Measurements from ENCODE around the gene ZHX3.

Gene ZHX3

DNA sequence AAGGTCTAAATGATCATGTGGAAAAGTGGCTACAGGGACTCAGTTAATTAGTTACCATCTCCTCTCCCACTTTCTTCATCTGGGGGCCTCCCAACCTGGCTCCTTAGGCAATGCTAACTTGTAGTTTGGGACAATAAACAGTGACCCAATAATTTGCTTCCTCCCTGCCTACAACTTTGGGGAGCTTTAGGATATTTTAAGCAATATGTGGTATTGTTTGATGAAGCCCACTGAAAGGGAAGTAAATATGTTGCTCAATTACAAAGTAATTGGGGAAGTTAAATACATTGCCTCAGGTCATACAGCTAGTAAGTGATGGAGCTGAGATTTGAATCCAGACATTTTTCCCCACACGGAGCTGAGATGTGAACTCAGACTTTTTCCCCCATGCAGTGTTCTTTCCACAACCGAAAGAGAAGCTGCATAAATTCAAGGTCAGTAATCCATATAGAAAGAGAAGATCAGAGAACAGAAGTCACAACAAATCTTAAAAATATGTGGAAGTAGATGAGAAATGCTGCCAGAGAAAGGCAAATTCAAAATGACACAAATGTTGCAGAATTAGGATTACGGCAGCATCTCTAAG is 26.6 kb downstream of the ZHX3 start:
- no peak for DNase-seq

DNA sequence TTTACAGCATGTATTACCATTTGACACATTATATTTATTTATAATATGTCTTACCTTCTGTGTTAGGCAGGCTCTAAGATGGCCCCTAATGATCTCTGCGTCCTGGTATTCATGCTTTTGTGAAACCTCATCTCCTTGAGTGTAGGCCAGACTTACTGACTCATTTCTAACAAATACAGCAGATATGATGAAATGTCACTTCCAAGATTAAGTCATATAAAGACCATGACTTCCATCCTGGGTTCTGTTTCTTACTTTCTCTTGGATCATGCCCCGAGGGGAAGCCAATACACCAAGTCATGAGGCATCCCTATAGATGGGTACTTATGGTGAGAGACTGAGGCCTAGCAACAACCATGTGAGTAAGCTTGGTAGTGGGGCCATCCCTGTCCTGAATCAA is 30.2 kb downstream of the ZHX3 start:
- DNase-seq, result no peak

DNA sequence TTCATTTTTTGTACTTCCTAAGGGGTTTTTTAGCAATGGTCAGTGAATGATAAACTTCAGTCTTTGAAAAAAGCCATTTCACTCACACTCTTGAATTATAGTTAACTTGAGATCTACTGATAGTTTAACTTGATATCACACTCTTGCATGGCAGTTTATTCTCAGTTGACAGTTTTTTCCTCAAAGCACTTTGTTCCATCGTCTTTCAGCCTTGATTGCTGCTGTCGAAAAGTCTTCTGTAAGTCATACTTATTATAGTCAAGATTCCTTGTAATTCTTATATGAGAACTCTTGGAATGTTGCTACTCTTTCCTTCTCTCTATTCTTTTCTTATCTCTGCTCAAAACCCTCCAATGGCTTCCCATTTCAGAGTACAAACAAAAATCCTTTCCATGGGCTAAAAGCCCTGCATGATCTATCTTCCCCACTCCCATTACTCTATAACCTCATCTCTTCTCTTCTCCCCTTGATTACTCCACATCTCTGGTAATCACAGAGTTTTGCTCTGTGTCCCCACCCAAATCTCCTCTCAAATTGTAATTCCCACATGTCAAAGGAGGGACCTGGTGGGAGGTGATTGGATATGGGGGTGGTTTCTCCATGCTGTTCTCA is 31.2 kb downstream of the ZHX3 start:
- DNase-seq, result no peak

DNA sequence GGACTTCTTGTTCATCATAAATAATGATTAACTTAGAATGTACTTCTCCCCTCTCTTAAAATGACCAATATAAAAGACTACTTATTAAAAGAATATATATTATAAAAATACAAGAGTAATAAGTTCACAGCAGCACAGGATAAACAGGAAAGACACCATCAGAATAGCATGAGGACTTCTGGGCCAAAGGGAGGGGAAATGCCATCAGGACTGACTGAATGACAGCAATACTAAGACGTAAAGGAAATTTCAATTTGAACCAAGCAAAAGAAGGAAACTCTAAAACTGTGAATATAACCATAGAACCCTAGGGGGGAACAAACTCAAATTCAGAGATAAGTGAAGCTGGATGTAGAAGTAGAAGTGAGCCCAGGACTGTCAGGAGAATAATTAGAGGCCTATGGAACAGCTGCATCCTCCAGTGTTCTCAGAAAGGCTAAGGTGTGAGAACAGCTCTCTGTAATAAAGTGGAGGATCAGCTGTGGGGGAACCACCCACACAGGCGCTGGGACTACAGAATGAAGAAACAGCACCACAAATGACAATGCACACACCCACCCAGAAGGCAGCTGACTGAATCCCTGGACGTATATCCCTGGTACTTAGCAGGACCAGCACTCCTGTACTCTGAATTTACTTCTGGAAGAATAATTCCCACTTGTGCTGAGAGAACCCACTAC is 37.8 kb downstream of the ZHX3 start:
- no peak for DNase-seq

DNA sequence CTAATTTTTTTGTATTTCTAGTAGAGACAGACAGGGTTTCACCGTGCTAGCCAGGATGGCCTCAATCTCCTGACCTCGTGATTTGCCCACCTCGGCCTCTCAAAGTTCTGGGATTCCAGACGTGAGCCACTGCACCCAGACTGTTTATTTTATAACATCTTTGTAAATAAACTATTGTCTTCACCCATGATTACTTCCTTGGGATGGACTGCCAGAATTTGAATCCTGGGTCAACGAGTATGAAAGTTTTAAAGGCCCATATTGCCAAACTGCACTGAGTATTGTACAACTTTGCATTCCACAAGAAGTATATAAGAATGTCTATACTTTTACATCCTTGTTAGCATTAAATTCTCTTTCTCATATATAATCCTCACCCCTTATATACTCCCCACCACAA is 38.6 kb downstream of the ZHX3 start:
- DNase-seq, result no peak

DNA sequence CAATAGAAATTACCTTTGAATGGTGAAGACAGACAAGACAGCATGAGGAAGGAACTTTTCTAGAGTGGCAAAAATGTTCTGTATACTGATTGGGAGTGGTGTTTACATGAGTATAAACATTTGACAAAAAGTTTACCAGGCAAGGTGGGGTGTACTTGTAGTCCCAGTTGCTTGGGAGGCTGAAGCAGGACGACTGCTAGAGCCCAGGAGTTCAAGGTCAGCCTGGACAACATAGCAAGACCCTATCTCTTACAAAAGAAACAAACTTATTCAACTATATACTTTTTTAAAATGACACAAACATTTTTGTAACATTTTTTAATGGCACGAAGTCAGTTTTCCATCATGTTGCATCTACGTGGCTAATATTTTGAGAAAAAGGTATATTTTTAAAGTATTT is 40.5 kb downstream of the ZHX3 start:
- DNase-seq, result no peak

DNA sequence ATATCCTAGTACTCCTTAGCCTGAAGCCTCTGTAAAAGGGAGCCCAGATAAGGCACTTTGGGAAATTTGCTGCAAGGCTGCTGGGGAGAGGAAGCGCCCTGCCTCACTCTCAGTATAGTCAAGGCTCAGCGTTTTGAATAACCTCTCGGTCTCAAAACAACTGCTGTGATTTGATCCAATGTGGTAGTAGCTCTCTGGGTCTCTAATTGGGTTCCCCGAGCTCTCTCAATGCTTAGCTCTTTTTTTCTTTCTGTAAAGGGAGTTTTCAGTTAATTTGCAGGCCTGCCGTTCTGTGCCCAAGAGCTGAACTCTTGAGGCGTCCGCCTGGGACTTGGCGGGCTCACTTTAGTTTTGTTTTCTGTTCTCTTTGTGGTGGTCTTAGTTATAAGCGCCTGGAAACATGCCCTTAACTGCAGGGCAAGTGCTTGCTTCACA is 41.2 kb downstream of the ZHX3 start:
- no peak for DNase-seq

DNA sequence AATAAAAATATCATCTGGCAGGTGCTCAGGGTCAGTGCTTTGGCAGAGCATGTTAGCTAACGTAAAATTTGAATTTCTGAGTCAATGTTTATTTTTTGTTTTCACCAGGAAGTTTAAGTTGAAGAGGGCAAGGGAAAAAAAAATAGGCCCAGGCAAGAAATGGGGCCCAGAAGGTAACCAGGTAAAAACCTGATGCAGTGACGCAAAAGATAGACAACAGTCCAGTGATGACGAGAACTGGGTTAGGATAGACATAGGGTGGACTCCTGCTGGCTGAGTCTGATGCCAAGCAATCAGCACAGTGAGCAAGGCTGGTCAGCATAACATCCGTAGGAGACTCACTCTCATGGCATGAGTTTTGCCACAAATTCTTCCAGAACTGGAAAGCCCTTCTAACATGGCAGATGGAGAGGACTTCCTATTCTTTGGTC is 42.2 kb downstream of the ZHX3 start:
- DNase-seq, result no peak

DNA sequence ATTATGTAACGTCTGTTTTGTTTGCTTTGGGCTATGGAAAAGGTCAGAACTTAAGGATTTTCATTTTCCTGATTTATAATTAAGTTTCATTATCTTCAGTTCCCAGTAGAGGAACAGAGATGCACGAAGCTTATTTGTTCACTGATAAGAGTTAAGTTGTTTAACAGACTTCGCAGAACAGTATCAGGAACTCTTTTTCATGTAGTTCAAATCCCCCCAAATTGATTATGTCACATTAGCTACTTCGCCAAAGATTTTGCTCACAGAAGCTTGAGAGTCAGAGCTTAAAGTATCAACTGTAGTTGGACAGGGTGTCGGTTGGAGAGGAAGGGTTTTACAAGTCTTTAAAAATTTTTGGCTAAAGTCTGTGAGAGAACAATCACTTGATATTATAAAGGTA is 43.4 kb downstream of the ZHX3 start:
- DNase-seq, result no peak

DNA sequence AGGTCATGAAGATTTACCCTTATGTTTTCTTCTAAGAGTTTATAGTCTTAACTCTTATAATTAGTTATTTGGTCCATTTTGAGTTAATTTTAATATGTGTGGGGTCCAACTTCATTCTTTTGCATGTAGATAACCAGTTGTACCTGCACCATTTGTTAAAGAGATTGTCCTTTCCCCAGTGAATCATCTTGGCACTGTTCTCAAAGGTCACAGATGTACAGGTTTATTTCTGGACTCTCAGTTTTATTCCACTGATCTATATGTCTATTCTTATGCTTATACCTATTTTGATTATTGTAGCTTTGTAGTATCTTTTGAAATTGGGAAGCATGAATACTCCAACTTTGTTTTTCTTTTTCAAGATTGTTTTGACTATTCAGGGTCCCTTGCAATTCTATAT is 44.1 kb downstream of the ZHX3 start:
- DNase-seq, result no peak

DNA sequence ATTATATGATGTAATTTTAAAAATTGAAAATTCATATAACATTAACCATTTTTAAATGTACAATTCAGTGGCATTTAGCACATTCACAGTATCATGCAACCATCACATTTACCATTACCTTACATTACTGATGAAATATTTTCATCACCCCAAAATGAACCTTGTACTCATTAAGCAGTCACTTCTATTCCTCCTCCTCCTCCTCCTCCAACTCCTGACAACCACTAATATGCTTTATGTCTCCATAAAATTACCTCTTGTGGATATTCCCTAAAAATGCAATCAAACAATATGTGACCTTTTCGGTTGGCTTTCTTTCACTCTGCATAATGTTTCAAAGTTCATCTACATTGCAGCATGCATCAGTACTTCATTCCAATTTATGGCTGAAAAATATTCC is 45.2 kb downstream of the ZHX3 start:
- no peak for DNase-seq

DNA sequence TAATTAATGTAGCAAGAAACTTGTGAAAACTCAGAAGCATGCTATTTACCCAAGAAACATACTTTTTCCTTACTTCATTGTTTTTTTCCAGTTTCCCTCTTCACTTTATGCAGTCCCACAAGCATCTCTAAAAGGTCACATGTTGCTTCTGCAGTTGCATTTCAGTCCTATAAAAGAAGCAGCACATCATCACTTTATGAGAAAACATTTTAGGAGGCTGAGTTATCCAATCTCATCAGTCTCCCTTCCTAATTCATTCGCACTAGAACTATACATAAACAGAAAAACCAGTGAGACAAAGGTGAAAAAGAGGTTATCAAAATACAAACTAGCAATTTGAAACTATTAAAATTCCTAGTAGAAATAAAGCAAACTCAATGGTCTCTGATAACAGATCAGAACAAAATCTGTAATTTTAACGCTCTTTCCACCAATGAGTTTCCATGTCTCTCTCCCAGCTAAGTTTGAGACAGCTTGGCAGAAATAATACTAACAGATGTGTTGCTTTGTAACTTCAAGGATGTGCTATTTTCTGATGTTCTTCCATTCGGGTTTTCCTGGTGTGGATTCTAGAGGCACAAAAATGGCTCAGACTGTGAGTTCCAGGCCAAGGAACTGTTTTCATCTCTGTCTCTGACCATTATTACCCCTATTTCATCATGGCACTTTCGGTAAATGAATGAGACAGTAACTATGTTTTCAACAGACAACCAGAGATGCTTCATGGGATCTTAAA is 48.4 kb downstream of the ZHX3 start:
- DNase-seq, result no peak

DNA sequence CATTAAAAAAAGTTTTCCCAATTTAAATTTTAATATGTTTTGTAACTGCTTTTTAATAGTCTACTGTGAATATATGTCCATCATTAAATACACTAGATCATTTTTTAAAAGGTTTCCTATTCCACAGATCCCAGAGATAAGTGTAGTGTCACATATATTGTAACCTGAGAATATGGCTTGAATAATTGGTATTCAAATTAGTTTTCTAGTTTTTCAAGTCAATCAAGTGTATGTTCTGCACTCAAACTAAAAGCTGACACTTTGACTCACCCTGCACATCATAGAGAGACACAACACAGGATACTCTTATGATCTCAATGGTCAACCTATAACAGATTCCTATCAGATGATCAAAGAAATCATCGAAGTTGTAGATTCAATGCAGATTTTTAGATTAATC is 49.1 kb downstream of the ZHX3 start:
- DNase-seq, result no peak

DNA sequence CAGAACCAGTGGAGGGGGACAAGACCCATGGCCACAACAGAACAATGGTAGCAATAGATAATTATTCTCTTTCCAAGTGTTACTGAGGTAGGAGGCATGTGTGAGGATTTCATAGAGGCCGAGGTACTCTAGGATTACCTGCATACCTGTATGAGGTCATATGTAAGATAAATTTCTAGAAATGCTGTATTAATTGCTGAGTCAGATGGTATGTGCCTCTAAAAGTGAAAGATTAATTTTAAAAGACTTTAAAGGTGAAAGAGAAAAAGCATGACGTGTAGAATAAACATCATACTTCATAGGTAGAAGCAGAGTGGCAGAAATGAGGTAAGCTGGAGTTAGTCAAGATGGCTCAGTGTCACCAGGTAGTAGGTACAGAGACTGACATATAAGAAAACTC is 51.6 kb downstream of the ZHX3 start:
- no peak for DNase-seq

DNA sequence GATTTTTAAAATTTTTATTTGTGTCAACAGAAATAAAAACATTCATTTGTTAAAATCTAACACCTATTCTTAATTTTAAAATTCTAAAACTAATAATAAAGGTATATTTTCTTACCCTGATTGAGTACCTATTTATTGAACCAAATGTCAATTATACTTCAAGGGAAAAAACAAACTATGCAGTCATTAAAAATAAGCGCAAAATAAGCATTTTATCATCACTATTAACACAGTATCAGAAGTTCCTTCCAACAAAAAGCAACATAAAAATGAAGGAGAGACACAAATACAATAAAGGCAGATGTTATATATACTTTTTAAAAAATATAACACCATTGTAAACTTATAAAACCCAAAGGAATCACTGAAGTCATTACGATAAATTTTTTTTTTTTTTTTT is 52.7 kb downstream of the ZHX3 start:
- DNase-seq, result no peak

DNA sequence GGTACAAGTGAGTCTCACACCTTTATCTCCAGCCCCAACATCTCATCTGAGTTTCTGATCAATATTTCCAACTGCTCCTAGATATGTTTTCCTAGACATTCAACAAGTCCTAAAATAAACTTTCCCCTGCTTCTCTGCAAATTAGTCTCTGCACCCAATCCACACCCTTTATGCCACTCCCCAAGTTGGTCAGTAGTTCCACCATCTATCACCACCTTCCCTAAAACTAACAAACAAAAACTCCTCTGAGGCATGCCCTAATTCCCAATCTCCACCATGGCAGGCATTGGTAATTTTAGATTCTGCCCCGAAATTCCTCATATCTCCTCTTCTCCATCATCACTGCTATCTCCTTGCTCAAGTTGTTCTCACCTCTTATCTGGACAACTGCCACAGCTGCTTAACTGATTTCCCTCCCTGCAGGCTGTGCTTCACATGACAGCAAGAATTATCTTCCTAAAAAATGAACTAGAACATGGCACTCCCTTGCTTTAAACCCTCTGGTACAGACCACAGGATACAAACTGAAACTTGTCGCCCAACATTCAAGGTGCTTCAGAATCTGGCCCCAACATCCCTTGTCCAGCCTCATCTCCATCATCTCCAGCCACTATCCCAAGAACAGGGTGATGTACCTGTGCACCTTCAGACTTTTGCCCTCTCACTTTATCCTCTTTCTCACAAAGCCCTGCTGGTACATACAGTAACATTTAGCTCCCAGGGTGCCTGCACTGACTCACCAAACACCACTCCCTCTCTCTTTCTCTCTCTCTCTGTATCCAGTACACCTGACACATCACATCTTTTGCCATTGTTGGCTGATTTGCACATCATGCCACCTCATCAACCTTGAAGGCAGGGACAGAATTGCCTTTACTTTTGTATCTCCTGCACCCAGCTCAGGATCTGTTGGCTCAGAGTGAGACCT is 55.5 kb downstream of the ZHX3 start:
- no peak for DNase-seq

DNA sequence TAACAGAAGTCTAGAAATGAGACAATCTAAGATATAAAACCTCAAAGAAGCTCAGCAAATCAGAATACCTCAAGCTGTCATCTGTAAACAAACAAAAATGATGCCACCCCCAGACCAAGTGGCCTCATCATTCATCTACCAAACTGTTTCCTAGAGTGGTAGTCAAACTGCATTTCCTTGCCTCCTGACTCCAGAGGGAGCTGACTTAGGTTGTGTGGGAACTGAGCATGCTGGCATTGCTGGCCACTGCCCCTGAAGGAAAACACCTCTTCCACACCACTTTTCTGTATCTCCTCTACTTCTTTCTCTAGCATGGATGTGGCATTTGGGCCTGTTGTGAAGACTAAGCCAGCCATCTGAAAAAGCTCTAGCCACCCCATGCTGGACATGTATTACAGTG is 56.3 kb downstream of the ZHX3 start:
- no peak for DNase-seq

DNA sequence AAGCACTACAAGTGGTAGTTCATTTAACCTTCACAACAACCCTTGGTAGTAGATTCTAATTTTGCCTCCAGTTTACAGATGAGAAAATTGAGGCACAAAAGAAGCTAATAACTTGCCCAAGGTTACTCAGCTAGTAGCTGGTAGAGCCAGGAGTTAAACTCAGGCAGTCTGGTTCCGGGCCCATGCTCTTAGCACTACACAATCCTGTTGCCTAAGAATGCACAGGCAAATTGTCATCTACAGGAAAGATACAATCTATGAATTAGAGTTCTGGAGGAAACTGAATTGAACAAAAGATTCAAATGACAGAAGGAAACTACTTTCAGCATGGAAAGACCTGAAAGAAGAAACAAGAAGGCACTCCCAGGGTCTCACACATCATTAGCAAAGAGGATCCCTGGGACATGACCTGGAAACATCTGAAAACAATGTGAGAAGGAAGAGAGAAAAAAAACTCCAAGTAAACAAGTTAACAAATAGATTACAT is 56.8 kb downstream of the ZHX3 start:
- no peak for DNase-seq

DNA sequence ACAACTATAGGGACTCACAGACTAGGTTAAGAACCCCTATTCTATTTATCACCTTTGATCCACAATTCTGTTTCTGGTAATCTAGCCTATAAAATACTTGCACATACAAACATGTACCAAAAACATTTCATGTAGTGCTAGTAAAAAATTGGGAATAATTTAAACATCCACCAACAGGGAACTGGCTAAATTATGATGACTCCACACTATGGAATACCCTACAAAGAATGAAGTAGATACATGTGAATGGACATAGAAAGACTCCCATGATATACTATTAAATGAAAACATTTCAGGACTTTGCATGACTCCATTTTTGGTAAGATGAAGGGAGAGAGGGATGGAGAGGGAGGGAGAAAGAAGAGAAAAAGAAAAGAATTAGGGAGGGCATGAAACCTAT is 58.2 kb downstream of the ZHX3 start:
- no peak for DNase-seq

DNA sequence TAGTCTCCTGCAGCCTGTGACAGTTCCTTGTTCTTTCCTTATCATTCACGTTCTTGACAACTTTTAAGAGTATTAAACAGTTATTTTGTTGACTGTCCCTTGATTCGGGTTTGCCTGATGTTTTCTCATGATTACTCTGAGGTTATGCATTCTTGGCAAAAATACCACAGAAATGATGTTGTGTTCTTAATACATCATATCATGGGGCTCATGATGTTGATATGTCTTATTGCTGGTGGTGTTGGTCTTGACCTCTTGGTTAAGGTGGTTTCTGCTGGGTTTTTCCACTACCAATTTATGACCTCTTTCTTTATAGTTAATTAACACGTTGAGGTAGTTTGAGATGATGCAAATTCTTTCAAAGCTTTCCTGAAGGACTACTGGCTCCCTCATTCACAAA is 59.1 kb downstream of the ZHX3 start:
- no peak for DNase-seq

DNA sequence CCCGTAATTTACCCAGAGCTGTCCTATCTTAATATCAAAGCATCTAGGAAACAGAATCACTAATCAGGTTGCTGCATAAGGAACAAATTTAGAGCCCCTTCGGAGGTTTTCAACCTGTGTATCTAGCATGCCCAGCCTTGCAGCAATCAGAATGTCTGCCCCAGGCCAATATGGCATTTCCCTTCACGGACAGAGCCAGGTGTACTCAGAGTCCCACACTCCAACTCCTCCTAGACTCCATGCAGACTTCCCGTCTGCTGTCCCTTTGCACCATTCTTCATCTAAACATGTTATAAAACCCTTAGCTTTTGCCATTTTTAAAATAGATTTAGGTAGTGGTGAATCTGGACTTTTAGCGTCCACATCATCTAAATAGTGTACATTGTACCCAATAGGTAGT is 61.0 kb downstream of the ZHX3 start:
- DNase-seq, result no peak

DNA sequence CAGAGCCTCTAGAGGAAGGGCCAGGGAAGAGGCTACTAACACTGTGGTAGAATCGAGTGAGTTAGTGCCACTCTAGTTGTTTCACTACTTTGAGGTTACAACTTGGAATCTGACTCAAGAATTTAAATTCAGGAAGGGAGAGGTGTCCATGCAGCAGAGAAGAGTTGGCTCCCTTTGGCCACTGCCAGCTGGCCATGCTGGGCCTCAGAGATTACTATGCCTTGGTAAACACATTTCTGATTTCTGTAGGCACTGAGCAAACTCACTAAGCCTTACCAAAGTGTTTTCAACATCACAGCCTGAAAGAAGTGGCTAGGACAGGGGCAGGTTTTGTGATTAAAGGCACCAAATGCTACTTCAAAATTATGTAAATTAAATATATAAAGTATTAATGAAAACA is 61.9 kb downstream of the ZHX3 start:
- no peak for DNase-seq
